Right hindlimb (tissue), 1 donor: ENCODE measurements around the gene RBM7.

Source experiments
- DNase-seq: peaks from one replicate; pipeline ENCODE4 v3.0.0-alpha.2; 2018

RBM7 gene, protein sequence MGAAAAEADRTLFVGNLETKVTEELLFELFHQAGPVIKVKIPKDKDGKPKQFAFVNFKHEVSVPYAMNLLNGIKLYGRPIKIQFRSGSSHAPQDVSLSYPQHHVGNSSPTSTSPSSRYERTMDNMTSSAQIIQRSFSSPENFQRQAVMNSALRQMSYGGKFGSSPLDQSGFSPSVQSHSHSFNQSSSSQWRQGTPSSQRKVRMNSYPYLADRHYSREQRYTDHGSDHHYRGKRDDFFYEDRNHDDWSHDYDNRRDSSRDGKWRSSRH

GRCh38 chr11:114400216-114400914, at the start of gene RBM7, which contains the start of gene C11orf71:
Gene RBM7 (plus strand): TSS chr11:114400666. CDS start chr11:114400672, 6 bp downstream.
Gene C11orf71 (minus strand): TSS chr11:114400511. CDS start chr11:114400331, 180 bp downstream.
- DNase-seq, result peak; percentile 98

- no peak for DNase-seq
Observed at GRCh38 chr11:114353443-114353842, 47.0 kb upstream of the RBM7 start.

GRCh38 chr11:114354076-114354475, 46.4 kb upstream of the RBM7 start:
- no peak for DNase-seq

GRCh38 chr11:114358716-114359115, 41.8 kb upstream of the RBM7 start:
- no peak for DNase-seq

- no peak for DNase-seq
Observed at GRCh38 chr11:114359342-114359741, 41.1 kb upstream of the RBM7 start.

GRCh38 chr11:114362326-114362725, 38.1 kb upstream of the RBM7 start:
- DNase-seq, result no peak

- no peak for DNase-seq
Observed at GRCh38 chr11:114362958-114363357, 37.5 kb upstream of the RBM7 start.

GRCh38 chr11:114366331-114367243, 33.9 kb upstream of the RBM7 start:
- DNase-seq, result no peak

GRCh38 chr11:114367244-114367957, 33.1 kb upstream of the RBM7 start:
- DNase-seq, result no peak

GRCh38 chr11:114368918-114369680, 31.4 kb upstream of the RBM7 start:
- DNase-seq, result no peak

DNA sequence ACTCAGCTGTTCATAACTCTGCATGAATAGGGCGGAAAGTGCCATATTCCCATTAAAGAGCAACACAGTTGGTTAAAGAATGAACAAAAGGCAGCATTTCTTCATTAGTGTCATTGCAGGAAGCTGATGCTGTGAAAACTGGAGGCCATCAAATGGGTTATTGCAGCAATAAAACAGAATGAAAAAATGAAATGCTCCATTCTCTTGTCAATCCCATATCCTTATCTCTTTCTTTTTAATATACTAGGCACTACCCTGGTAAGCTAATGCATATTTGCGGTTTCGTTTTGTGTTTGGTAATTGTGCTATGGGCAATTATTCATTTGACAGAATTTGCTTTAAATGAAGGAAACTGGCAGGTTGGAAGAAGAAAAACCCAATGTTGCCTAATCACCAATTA, 25.4 kb upstream of the RBM7 start:
- DNase-seq, result no peak

DNA sequence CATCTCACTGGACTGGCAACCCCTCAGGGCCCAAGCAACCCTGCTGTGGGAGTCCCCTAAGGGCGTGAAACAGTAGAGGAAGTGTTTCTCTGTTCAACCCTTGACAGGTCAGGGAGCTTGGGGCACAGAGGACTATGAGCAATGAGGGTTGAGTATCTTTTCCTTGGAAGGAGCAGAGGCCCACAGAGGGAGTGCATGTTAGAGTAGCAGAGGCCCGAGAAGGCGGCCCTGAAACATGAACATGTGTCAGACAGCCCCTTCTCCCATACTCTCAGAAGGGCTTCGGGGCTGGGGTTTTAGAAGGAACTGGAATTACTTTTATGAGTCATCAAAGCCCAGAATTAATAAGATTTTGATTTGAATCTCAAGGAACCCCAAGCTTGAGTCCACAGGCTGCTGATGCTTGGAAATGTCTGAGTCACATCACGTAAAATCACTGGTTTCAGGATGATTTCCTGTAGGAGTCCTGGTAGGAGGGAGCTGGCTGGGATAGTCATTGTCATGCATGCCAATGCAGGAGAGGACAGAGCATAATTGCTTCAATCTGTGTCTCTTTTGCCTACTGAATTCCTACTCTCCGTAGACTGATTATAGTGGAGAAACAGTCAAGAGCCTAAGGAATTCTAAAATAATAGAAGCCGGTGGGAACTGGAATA, 22.7 kb upstream of the RBM7 start:
- no peak for DNase-seq

DNA sequence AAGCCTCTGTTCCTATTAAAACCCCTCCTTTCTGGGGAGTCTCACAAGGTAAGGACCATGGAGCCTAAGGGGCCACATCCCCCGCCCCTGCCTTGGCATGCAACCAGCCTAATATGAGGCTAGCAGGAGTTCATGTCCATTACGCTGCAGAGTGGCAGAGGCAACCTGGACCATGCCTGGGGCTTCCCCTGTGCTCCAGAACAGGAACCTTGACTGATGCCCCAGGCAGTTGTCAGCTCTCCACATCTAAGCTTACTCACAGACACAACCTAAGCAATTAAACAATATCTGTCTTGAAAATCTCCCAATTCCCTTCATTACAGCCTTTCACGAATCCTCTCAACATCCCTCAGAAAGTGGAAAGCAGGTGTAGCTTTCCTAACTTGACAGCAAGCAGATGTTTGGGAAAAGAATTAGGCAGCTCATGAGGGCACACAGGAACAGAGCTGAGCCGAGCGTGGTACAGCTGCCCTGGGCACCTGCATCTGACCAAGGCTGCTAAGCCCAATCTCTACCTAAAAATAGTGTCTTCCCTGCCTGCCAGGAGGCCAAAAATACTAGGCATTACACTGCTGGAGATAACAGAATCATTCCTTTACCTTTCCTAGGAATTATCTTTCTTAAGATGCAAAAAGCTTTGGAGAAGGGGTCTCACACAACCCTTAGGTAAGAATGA, 20.9 kb upstream of the RBM7 start:
- no peak for DNase-seq

DNA sequence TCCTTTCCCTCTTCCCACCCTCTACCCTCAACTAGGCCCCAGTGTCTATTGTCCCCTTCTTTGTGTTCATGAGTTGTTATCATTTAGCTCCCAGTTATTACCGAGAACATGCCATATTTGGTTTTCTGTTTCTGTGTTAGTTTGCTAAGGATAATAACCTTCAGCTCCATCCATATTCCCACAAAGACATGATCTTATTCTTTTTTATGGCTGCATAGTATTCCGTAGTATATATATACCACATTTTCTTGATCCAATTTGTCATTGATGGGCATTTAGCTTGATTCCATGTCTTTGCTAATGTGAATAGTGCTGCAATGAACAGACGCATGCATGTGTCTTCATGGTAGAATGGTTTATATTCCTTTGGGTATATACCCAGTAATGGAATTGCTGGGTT, 18.0 kb upstream of the RBM7 start:
- no peak for DNase-seq

DNA sequence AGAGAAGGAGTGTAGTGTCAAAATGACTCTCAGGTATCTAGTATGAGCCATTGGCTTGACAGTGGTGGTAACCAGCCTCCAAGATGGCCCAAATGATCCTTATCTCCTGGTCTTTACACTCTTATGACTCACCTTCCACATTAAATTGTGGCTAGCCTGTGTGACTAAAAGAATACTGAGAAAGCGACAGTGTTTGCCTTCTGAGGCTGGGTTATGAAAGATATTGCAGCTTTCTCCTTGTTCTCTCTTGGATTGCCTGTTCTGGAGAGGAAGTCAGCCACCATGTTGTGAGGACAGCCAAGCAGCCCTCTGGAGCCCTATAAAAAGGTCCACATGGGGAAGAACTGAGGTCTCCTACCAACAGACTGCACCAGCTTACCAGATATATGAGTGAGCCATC, 16.0 kb upstream of the RBM7 start:
- DNase-seq, result no peak

GRCh38 chr11:114386131-114386530, 14.3 kb upstream of the RBM7 start:
- DNase-seq, result no peak

GRCh38 chr11:114386545-114386944, 13.9 kb upstream of the RBM7 start:
- no peak for DNase-seq

DNA sequence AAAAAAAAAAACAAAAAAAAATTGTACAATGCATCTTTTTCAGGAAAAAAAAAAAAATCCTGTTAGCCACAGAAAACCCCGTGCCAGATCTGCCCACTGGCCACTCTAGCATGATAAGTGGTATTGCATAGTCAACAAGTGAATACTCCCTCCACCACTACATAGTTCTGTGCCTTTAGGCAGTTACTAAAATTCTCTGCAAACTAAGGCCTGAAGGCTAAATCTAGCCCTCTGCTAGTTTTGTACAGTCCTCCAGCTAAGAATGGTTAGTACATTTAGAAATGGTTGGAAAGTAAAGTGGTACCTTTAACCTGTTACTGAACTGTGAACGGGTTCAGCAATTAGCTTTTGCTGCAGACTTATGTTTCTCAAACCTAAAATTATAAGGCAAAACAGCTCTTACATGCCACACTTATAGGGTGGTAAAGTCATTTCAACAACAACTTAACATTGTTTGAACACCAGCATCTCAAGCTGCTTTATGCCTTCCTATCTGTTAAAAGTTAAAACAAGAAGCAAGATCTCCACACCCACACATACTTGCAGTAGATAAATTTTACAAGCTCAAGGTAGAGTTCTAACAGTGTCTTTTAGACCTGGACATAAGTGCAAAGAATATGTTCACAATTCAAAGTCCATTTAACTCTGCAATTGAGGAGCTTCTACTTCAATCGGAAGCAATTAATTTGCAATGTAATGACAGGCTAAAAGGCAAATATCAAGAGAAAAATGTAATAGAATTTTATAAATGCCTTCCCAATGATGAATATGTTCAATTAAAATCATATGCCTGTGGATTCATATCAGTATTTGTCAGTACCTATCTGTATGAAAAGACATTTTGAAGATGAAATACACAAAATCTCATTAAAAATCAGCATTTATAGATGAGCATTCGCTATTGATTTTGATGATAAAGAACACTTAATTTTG, 7.5 kb upstream of the RBM7 start:
- DNase-seq, result no peak

DNA sequence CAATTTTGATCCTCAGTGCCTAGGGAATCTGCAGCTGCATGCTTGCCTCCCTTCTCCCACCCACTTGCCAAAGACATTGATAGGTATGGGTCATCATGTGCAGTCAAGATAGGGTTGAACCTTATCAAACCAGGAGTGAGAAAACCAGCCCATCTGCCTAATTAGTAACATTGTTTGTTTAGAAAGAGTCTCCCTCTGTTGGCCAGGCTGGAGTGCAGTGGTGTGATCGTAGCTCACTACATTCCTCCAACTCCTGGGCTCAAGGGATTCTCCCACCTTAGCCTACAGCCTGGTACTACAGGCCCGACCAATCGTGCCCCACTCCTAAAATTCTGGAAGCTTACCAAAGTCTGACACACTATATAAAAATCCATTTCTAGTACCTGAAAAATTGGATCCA, 4.7 kb upstream of the RBM7 start:
- DNase-seq, result no peak

GRCh38 chr11:114396916-114397315, 3.5 kb upstream of the RBM7 start:
- DNase-seq, result no peak
